HG02759 (cell line): Measurements from ENCODE around the gene OR2V1.
"Not testable (repeated sequence)": the region's sequence is repeated elsewhere in the genome, so short reads cannot be mapped to it uniquely, and the experiment has no call there.

Source experiments
- ATAC-seq: cut with Tn5 transposase; IDR thresholded peaks from one replicate; pipeline ENCODE4 v1.9.1; 2021; ENCODE audit warnings: mild to moderate bottlenecking, moderate library complexity; ENCODE audit not compliant: unreplicated experiment

The OR2V1 gene

DNA sequence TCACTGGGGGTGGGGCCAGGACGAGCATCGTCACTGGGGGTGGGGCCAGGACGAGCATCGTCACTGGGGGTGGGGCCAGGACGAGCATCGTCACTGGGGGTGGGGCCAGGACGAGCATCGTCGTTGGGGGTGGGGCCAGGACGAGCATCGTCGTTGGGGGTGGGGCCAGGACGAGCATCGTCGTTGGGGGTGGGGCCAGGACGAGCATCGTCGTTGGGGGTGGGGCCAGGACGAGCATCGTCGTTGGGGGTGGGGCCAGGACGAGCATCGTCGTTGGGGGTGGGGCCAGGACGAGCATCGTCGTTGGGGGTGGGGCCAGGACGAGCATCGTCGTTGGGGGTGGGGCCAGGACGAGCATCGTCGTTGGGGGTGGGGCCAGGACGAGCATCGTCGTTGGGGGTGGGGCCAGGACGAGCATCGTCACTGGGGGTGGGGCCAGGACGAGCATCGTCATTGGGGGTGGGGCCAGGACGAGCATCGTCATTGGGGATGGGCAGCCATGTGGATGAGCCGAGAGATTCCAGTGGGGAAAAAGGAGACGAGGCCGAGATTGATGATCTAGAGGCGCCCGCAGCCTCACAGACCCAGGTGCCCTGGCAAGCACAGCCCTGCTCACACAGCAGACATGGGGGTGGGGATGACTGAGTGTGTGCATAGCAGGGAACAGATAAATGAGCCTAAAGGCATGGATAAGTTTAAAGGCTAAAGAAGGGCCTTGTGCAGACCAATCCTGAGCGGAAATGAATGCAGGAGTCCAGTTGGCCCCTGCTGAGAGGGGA, 30.0 kb upstream of the OR2V1 start:
- peak; percentile 22 for ATAC-seq

DNA sequence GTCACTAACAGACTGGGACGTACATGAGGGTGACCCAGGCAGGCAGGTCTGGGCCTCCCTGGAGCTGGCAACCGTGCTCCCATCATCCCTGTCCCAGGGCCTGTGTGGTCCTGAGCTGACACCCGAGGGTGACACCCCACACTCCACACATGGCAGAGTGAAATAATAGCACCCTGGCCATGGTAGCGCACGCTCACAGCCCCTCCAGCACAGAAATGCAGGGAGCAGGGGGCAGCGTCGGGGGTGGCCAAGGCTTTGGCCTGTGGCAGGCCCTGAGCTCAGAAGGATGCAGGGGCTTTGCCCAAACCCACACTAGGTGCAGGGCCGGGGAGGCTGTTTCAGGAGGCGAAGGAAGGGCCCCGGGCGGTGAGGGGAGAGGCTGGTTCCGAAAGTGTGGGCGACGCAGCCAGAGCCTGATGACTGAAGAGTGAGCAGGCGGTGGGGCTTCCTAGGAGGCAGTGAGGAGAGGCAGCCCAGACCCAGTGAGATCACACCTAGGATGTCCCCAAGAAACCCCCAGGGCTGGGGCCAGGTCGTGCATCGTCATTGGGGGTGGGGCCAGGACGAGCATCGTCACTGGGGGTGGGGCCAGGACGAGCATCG, 29.3 kb upstream of the OR2V1 start:
- peak; percentile 59 for ATAC-seq

DNA sequence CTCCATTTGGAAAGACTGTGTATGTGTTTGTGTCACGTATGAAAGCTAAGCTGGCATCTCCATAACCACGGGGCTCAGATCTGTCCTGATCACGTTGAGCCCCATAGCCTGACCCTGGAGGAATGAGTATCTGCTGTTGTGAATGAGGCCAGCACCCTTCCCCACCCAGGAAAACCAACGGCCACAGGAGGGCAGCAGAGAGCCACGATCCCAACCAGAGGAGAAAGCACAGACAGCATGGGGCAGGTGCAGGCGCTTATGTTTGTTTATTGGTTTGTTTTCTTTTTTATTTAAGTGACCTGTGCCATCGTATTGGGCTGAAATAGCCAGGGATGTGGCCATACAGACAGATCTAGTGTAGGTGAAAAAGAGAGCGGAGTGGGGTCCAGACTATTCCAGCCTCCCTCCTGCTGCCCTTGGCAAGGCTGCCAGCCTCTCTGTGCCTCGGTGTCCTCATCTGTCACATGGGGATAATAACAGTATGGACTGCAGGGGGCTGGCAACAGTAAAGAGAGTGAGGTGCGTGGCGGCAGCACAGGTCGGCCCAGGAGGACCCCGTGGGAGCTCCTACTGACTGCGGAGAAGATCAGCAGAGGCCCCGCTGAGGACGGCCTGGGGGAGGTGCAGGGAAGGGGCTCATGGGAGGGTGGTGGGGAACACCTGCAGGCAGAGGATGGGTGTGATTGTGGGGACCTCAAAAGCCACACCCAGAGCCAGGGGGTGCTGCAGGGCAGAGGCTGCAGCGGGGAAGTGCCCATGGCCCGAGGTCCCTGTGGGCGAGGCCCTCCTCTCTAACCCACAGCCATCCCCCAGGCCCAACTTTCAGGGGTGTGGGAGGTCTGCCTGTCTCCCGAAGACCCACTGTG, 28.6 kb upstream of the OR2V1 start:
- peak; percentile 60 for ATAC-seq

DNA sequence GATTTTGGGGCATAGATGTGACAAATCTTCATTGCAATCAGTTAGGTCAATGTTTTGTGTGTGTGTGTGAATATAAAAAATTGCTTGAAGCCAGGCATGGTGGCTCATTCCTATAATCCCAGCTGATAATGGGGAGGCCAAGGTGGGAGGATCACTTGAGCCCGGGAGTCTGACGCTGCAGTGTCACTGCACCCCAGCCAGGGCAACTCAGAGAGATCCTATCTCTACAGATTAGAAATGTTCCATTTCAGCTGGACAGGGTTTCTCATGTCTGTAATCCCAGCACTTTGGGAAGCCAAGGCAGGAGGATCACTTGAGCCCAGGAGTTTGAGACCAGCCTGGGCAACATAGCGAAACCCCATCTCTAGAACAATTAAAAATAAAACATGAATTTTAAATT, 27.9 kb upstream of the OR2V1 start:
- no peak for ATAC-seq

DNA sequence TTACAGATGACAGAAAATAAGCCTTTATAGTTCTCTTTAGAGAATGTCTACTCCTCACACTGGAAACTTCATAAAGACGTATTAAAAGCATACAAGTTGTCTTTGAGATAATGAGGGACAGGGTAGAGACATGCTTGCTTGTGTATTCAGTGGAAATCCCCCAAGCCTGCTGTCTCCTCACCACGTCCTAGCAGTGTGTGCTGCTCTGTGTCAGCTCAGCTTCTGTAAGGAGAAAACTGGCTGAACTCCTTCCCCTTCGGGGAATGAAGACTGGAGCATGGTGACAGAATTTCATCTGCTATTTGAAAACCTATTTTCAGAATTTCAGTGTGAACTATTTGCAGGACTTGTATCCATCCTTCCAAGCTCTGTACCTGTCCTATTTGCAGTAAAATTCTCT, 25.8 kb upstream of the OR2V1 start:
- ATAC-seq: no peak

DNA sequence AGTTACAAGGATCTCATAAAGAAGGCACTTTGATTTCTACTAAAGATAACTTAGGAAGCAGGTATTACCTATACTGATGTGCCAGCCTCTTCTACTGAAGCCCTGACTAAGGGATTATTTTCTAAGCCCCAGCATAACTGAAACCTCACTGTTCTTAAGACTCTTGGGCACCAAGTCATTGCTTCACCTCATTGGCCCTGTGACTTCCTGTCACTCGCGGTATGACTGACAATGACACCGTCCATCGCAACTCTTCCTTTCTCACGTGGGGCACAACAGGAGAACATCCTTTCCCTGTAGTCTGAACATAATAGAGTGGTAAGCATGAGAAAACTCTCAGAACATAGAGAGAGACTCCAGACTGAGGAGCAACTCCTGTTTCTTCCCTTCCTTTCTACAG, 22.8 kb upstream of the OR2V1 start:
- ATAC-seq: no peak

DNA sequence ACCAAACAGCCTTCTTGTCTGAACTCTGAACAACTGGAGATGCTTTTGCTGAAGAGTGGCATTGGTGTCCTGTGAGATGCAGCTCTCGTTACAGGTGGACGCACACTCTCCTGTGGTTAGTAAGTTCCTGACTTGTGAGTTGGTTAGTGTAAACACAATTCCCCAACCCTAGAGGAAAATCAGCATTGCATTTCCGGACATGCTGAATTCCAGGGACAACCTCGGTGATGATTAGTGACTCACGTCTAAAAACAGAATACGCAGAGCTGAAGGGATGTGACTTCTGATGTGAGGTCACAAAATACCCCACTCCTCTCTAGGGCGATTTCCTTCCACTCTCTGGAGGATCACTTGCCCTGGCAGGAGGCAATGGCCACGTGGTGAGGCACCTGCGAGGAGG, 21.4 kb upstream of the OR2V1 start:
- ATAC-seq: no peak

DNA sequence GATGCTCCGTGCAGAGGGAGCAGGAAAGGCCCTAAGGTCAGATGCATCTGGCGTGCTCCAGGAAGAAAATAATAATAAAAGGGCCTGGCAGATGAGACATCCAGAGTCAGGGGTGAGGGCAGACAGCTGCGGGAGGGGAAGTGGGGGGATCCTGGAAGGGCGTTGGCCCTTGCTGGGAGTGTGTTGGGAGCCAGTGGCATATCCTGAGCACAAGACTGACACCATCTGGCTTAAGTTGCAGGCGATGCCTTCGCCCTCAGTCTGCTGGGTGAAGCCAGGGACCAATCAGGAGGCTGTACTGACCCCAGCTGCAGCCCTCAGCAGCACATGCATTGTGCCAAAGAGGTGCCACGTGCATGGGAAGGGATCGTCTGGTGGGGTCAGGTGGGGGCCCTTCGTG, 20.2 kb upstream of the OR2V1 start:
- ATAC-seq: no peak

DNA sequence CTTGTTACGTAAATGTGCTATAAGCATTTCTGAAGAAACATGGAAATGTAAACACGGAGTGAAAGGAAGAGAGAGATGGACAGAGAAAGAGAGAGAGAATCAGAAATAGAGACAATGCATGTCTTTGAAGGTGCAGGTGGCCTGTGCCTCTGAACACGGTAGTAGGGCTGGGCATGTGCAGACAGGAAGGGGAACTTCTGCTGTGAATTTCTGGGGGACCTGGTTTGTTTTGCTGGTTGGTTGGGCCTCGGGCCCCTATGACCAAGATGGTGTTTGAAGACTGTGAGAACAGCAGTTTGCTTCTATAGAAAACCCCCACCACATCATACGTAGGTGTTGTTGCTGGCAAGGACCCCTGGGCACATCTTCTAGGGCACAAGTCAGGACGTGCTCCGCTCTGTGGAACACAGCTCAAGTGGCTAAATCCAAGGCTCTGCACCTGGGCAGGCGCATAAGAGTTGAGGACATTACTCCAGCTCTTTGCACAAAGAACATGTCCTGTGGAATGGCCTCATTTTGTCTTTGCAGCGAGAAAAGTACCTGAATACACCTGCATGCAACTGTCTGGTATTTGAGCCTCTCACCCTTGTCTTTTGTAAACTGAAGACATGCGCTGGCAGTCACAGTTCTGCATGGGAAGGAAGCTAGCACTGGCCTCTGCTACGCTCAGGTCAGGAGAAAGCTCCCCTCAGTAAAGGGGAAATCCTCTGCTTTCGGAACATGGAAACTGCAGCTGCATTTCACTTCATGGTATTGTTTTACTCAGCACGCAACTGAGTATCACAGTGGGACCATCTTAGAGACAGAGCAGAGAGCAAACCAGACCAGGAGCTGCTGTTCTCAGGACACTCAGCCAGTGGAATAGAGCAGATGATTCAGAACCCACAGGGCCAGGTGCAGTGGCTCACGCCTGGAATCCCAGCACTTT, 19.1 kb upstream of the OR2V1 start:
- ATAC-seq: no peak

DNA sequence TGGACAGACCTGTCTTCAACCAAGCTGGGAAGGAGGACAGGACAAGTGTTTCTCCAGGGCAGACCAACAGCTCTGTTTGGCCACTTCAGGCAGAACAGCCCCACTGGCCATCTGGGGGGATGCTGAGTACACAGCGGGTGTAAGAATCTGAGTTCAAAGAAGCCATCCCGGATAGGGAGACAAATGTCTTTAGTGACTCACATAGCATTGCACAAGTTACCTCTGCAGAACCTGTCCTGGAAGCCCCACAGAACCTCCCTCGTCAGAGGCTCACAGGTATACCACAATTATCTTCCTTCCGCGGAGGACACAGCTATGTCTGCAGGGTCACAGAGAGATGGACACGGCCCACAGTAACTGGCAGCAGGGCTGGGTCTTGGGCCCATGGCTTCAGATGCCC, 18.4 kb upstream of the OR2V1 start:
- no peak for ATAC-seq

DNA sequence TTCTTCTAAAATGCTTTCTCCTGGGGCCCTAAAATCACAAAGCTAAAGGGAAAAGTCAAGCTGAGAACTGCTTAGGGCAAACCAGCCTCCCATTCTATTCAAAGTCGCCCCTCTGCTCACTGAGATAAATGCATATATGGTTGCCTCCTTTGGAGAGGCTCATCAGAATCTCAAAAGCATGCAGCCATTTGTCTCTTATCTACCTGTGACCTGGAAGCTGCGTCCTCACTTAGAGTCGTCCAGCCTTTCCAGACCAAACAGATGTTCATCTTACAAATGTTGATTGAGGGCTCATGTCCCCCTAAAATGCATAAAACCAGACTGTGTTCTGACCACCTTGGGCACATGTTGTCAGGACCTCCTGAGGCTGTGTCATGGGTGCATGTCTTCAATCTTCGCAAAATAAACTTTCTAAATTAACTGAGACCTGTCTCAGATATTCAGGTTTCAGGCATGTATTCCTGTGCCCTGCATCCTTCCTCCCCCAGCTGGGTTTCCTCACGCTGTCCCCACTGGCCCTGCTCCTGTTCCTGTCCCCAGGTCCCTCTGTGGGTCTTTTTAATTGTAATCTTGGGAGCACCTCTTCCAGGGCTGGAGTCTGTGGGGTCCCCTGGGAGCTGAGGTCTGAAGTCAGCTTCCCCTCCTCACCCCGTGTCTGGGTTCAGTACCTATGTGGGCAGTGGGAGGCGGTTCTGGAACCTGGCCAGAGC, 16.1 kb upstream of the OR2V1 start, which contains the start of gene OR2V2:
Gene OR2V2, plus strand, starts transcription at position 660 of the 710 bp plus-strand sequence. CDS start 7,357 bp downstream, outside the sequence.
- not testable (repeated sequence) for ATAC-seq

DNA sequence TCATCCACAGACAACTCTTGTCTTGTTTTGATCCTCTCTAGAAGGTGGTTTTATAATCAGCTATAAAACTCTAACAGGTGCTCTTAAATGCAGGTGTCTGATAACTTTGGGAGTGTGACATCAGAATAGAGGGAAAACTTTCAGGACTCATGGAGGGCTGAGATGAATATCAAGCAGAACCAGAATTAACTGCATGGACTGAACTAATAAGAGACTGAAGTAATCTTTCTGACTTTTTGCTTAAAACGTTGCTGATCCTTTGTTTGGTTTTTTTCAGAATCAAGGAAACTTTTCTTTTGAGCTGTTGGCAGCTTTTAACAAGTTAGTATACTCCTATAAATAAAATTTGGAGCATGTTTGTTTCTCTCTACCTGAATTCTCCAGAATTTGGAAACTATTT, 14.2 kb upstream of the OR2V1 start:
- ATAC-seq: no peak

DNA sequence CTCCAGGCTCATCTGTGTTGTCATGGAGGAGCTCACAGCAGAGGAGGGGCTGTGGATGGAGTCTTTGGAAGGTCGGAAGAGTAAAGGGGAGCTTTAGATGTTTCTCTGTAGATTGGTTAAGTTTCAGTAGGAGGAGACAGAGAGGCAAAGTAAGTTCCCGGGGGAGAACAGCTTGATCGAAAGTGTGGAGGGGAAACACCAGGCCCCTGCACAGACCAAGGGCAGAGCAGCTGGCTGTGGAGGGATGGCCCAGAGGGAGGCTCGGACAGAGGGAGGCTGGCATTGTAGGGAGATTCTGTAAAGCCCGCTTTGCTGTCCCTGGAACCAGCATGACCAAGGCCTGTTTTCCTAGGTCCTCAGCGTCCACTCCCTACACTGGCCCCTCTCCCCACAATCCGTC, 11.1 kb upstream of the OR2V1 start:
- ATAC-seq: no peak

DNA sequence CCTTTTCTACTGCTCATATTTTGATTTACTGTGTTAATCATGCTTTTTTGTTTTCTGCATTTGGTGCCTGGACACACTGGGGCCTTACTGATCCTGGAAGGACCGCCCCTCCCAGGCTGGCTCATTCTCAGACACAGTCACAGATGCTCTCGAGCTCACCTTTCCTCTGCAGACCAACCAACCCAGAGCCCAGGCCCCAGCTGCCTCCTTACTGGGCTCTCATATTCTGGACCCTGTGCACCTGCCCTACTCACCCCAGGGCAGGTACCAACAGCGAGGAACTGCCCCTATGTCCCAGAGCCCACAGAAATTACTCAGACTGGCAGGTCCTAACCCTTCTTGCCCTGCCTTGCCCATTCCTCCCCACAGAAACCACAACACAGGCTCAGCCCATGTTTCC, 9.8 kb upstream of the OR2V1 start:
- no peak for ATAC-seq

DNA sequence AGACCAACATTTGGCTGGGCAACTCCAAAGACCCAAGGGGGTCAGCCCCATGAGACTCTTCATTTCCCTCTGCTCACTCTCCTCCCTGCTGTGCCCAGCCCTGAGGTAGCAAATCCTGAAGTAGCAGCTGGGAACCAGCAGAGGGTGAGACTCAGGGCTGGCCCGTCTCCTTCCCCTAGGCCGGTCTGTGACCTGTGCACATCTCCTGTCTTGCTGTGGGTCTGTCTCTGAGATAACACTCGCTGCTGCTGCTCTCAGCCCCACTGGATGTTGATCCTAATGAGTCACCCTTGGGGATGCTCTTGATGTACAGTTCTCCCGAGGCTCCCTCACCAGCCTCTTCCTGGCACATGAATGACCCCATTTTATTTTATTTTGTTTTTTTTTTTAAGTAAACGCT, 7.3 kb upstream of the OR2V1 start:
- no peak for ATAC-seq

DNA sequence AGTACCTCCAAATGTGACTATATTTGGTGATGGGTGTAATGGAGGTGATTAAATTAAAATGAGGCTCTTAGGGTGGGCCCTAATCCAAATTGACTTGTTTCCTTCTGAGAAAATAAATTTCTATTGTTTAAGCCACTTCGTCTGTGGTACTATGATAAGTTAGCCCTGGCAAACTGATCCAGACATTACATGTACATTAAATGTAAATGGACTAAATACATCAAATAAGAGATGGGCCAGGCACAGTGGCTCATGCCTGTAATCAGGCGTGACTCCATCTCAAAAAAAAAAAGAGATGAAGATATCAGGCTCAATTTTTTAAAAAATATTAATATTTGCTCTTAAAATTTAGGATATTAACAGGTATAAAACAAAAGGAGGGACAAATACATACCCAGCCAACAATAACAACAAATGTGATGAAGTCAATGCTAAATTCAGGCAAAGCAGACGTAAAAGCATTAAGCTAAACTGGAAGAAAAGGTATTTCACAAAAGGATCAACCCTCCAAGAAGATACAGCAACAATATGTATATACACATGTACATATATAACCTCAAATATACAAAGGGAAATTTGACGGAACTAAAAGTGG, 5.5 kb upstream of the OR2V1 start:
- ATAC-seq: no peak

DNA sequence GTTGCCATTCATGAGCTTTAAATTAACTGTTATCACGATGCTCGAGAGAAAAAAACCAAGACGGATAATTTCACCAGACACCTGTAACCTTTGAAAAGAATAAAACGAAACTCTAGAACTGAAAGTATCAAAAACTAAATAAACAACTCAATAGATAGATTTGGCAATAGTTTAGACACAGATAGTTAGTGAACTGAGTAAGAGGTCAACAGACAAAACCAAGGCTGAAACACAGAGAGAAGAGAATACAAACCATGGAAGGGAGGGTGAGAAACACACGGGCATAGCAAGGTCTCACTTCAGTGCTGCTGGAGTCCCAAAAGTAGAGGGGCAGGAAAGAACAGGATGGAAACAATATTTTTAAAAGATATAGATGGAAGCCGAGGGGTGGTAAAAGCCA, 3.3 kb upstream of the OR2V1 start:
- ATAC-seq: no peak

DNA sequence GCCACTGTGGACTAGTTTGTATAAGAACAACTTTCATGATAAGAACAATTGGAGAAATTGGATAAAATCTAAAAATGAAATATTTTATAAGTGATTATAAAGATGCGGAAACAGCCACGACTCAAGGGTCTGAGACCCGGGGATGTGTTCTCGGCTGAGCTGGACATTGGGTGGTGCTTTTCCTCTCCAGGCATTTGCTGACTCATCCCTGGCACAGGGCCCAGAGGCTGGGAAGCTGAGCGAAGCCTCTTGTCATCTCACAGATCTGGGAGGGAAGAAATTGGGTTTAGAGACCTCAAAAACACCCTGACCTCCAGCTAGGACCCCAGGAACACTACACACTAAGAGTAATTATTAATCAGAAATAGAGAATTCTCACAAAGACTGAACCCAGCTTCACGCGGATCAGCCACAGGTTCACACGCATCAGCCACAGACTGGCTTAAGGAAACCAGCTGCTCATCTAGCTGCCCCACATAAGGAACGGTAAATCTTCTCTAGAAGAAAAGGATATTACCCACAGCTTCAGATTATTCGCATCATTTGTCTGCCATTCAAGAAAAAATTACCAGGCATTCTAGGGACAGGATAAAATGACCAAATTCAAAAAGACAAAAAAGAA, 2.8 kb upstream of the OR2V1 start:
- no peak for ATAC-seq

DNA sequence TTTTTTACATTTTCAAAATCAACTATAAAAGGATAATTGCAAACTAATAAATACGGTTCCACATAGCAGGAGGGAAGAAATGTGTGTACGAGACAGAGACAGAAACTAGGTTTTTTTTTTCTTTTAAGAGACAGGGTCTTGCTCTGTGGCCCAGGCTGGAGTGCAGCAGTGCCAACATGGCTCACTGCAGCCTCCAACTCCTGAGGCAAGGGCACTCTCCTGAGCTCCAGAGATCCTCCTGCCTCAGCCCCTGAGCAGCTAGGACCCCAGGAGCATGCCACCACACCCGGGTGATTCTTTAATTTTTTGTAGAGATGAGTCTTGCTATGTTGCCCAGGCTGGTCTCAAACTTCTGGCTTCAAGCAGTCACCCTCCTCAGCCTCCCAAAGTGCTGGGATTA, 2.1 kb upstream of the OR2V1 start:
- ATAC-seq: no peak
